GM23338 (cell line): ENCODE measurements around the gene MTCL1. TPM values are rescaled to one million over a fixed set of nuclear protein-coding genes. Genes with fewer than 3 reads are reported as not detected.

Experiments used
- ATAC-seq: fragments of 200-7000 bp; cut with Tn5 transposase; 3 replicates; pipeline ENCODE4 v1.9.1; 2020
- DNase-seq: peaks from one replicate; pipeline ENCODE4 v3.0.0-alpha.2; 2015; ENCODE audit warnings: low spot score
- H2AFZ ChIP-seq: fragments of 200-600 bp; sonication (generic); 2 replicates; pipeline ENCODE4 v1.8.0; 2016; ENCODE audit warnings: antibody characterized with exemption, mild to moderate bottlenecking, moderate library complexity
- H3F3A ChIP-seq: fragments of 200-600 bp; sonication (generic); replicated peaks from 2 replicates; pipeline ENCODE4 v1.8.0; 2017; ENCODE audit warnings: antibody characterized with exemption, mixed run types, low read depth
- H3K27ac ChIP-seq: fragments of 200-600 bp; sonication (generic); 2 replicates; pipeline ENCODE4 v1.6.1; 2016; ENCODE audit warnings: low read depth
- H3K27me3 ChIP-seq: fragments of 200-600 bp; sonication (generic); 2 replicates; pipeline ENCODE4 v1.8.0; 2016; ENCODE audit warnings: mild to moderate bottlenecking, mixed run types, moderate library complexity; ENCODE audit not compliant: insufficient read depth
- H3K36me3 ChIP-seq: fragments of 200-600 bp; sonication (generic); 2 replicates; pipeline ENCODE4 v1.8.0; 2016; ENCODE audit warnings: mild to moderate bottlenecking; ENCODE audit not compliant: insufficient read depth
- H3K4me1 ChIP-seq: fragments of 200-600 bp; sonication (generic); 2 replicates; pipeline ENCODE4 v1.8.0; 2016; ENCODE audit warnings: mild to moderate bottlenecking, moderate library complexity; ENCODE audit not compliant: insufficient read depth
- H3K4me2 ChIP-seq: fragments of 200-600 bp; sonication (generic); 2 replicates; pipeline ENCODE4 v1.7.1; 2017; ENCODE audit warnings: mixed run types
- H3K4me3 ChIP-seq: fragments of 200-600 bp; sonication (generic); 2 replicates; pipeline ENCODE4 v1.6.1; 2016; ENCODE audit warnings: mixed run types
- H3K79me2 ChIP-seq: fragments of 200-600 bp; sonication (generic); replicated peaks from 2 replicates; pipeline ENCODE4 v1.8.0; 2017; ENCODE audit warnings: mild to moderate bottlenecking; ENCODE audit not compliant: insufficient read depth
- H3K9me2 ChIP-seq: fragments of 200-600 bp; sonication (generic); 2 replicates; pipeline ENCODE4 v1.8.0; 2017; ENCODE audit not compliant: insufficient read depth
- H4K20me1 ChIP-seq: fragments of 200-600 bp; sonication (generic); replicated peaks from 2 replicates; pipeline ENCODE4 v1.8.0; 2017; ENCODE audit warnings: mild to moderate bottlenecking; ENCODE audit not compliant: insufficient read depth
- H3K27ac Mint-ChIP-seq: 2 replicates; pipeline ENCODE4 v1.8.0; 2020; ENCODE audit warnings: inconsistent platforms, mild to moderate bottlenecking, moderate library complexity, mixed read lengths
- H3K27me3 Mint-ChIP-seq: 3 replicates; pipeline ENCODE4 v1.8.0; 2022; ENCODE audit warnings: low read depth, mild to moderate bottlenecking, moderate library complexity, mixed read lengths, inconsistent platforms; ENCODE audit not compliant: insufficient read depth, poor library complexity
- H3K36me3 Mint-ChIP-seq: 3 replicates; pipeline ENCODE4 v1.8.0; 2021; ENCODE audit warnings: low read depth, mild to moderate bottlenecking, inconsistent platforms, moderate library complexity, mixed read lengths
- H3K4me1 Mint-ChIP-seq: 3 replicates; pipeline ENCODE4 v1.8.0; 2020; ENCODE audit warnings: mild to moderate bottlenecking, inconsistent platforms, mixed read lengths
- H3K4me3 Mint-ChIP-seq: 3 replicates; pipeline ENCODE4 v1.8.0; 2021; ENCODE audit warnings: moderate library complexity, mild to moderate bottlenecking, inconsistent platforms, mixed read lengths
- H3K9me3 Mint-ChIP-seq: 3 replicates; pipeline ENCODE4 v1.8.0; 2020; ENCODE audit warnings: moderate library complexity, mild to moderate bottlenecking, inconsistent platforms, mixed read lengths
- CREB1 ChIP-seq: fragments of 250-450 bp; sonication (Bioruptor Pico); IDR thresholded peaks from 2 replicates; pipeline ENCODE4 v1.5.0; 2020; ENCODE audit warnings: low read depth, mild to moderate bottlenecking, moderate library complexity
- CTCF ChIP-seq, 2 experiments: fragments of 200-600 bp in 1 of 2; sonication (generic) in 1 of 2; conservative IDR thresholded peaks; 2 replicates each; pipeline versions ENCODE4 v1.5.1 to v1.6.1; 2016 to 2017; ENCODE audit warnings: antibody characterized with exemption in 2 of 2, low read depth in 2 of 2, mild to moderate bottlenecking in 2 of 2, moderate library complexity in 1 of 2
- EZH2phosphoT487 ChIP-seq: fragments of 200-600 bp; sonication (generic); IDR thresholded peaks from one replicate; pipeline ENCODE4 v1.8.1; 2018; ENCODE audit warnings: antibody characterized with exemption; ENCODE audit not compliant: unreplicated experiment
- JUNB ChIP-seq: IDR thresholded peaks from one replicate; pipeline ENCODE4 v1.6.1; 2016; ENCODE audit warnings: antibody characterized with exemption; ENCODE audit not compliant: unreplicated experiment
- REST ChIP-seq: IDR thresholded peaks from one replicate; pipeline ENCODE4 v1.6.1; 2018; ENCODE audit warnings: antibody characterized with exemption; ENCODE audit not compliant: unreplicated experiment
- STAT1 ChIP-seq: IDR thresholded peaks from one replicate; pipeline ENCODE4 v1.6.1; 2016; ENCODE audit warnings: antibody characterized with exemption; ENCODE audit not compliant: unreplicated experiment
- ZNF114 ChIP-seq: fragments of 250-450 bp; sonication (Bioruptor Pico); IDR thresholded peaks from 2 replicates; pipeline ENCODE4 v1.5.0; 2020; ENCODE audit warnings: mild to moderate bottlenecking, moderate library complexity
- ZNF331 ChIP-seq: fragments of 250-450 bp; sonication (Bioruptor Pico); IDR thresholded peaks from 2 replicates; pipeline ENCODE4 v1.5.0; 2020; ENCODE audit warnings: low read depth, mild to moderate bottlenecking, moderate library complexity
- polyA plus RNA-seq: library from polyadenylated mRNA; unstranded; fragments of >200 nt; fragmentation: Nextera tagmentation; extraction: Ambion mirVana; gene quantifications from 2 replicates; pipeline ENCODE4 v1.2.1, GENCODE V29; 2016
- total RNA-seq: library from RNA; depleted of rRNA; stranded (reverse); fragments of >200 nt; shearing (Covaris generic); gene quantifications from 2 replicates; pipeline ENCODE4 v1.2.3, GENCODE V29; 2014

The MTCL1 gene
- total and polyA plus RNA-seq, 2 experiments from 2014 or later = 14.4 to 45.0 TPM

DNA sequence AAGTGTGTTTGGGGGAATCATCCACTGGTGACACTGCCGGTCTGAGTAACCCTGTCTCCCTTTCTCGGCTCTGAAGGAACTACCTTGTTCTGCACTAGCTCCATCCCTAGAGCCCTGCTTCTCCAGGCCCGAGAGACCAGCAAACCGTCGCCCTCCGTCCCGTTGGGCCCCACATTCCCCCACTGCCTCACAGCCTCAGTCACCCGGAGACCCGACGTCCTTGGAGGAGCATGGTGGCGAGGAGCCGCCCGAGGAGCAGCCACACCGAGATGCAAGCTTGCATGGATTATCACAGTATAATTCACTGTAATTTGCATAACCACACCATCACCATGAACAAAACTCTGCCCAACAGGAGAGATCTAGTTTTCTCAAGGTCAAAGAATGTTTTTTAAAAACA is 126.2 kb downstream of the MTCL1 start:
- no peaks in the 10 kb centered on the region for H3K4me1 ChIP-seq
- TF ChIP-seq EZH2phosphoT487 (no peak), ZNF331 (CRISPR knock-in tag) (no peak), ZNF114 (CRISPR knock-in tag) (no peak)
- ATAC-seq (no peak), DNase-seq (no peak)
- H3K36me3 ChIP-seq = no peaks in the 10 kb centered on the region
- H3F3A ChIP-seq = no peaks in the 10 kb centered on the region
- no peaks in the 10 kb centered on the region for H3K27me3 Mint-ChIP-seq
- no peak overlapping the region for H3K27ac ChIP-seq
- no peak overlapping the region for H3K4me3 ChIP-seq
- H3K79me2 ChIP-seq = no peaks in the 10 kb centered on the region
- no peak overlapping the region for H2AFZ ChIP-seq
- peaks cover 7% of the 10 kb centered on the region; the same call in 2 of the 3 replicates for H3K9me3 Mint-ChIP-seq
- H3K36me3 Mint-ChIP-seq = peaks cover 28% of the 10 kb centered on the region
- H3K4me3 Mint-ChIP-seq = no peak overlapping the region
- H3K4me2 ChIP-seq = no peak overlapping the region
- H3K27ac Mint-ChIP-seq = no peak overlapping the region
- H3K4me1 Mint-ChIP-seq = peaks cover 22% of the 10 kb centered on the region
- H3K9me2 ChIP-seq = no peaks in the 10 kb centered on the region
- H4K20me1 ChIP-seq = no peaks in the 10 kb centered on the region
- H3K27me3 ChIP-seq = no peaks in the 10 kb centered on the region

- Histone ChIP-seq H3K4me3 (no peak overlapping the region), H3K9me2 (no peaks in the 10 kb centered on the region), H3K27ac (no peak overlapping the region), H3K4me1 (no peaks in the 10 kb centered on the region), H3K36me3 (peaks cover 7% of the 10 kb centered on the region; the same call in 1 of the 2 replicates), H3K79me2 (no peaks in the 10 kb centered on the region), H3K4me2 (no peak overlapping the region), H2AFZ (no peak overlapping the region), H3F3A (no peaks in the 10 kb centered on the region), H3K27me3 (no peaks in the 10 kb centered on the region), H4K20me1 (no peaks in the 10 kb centered on the region)
- Mint-ChIP-seq H3K4me3 (no peak overlapping the region), H3K4me1 (peaks cover 10% of the 10 kb centered on the region), H3K9me3 (peaks cover 27% of the 10 kb centered on the region), H3K27ac (no peak overlapping the region), H3K36me3 (peaks cover 46% of the 10 kb centered on the region), H3K27me3 (no peaks in the 10 kb centered on the region)
- ATAC-seq (no peak), DNase-seq (no peak)
- no peak for TF ChIP-seq STAT1
- no peak for TF ChIP-seq CTCF (conservative IDR thresholded peaks at IDR 0.05; ENCODE audit: low read depth in 2 of 2)
- TF ChIP-seq REST = no peak
- no peak for TF ChIP-seq CREB1
- TF ChIP-seq JUNB = no peak
Measured at GRCh38 chr18:8833480-8833879, 128.1 kb downstream of the MTCL1 start.
